HepG2 (cell line): ENCODE measurements around the gene TRIM9. TPM values are rescaled to one million over a fixed set of nuclear protein-coding genes. Genes with fewer than 3 reads are reported as not detected.

Experiments used
- CCDC6 ChIP-seq: sonication (generic); formaldehyde crosslinking; IDR thresholded peaks from 2 replicates; pipeline ENCODE4 v1.8.1; 2022; ENCODE audit warnings: mild to moderate bottlenecking, missing genetic modification reagents, moderate library complexity
- CHD4 ChIP-seq: fragments of 200-600 bp; sonication (generic); IDR thresholded peaks from 2 replicates; pipeline ENCODE4 v1.7.0; 2017; ENCODE audit warnings: mild to moderate bottlenecking, low read length, borderline replicate concordance
- CREM ChIP-seq, 2 experiments: sonication (generic) in 1 of 2; formaldehyde crosslinking in 1 of 2; IDR thresholded peaks; 2 replicates each; pipeline versions ENCODE4 v1.4.0 to v1.6.1; 2016 to 2020; ENCODE audit warnings: antibody characterized with exemption in 1 of 2, mild to moderate bottlenecking in 1 of 2, missing genetic modification reagents in 1 of 2
- CSRNP2 ChIP-seq: sonication (generic); formaldehyde crosslinking; conservative IDR thresholded peaks from 2 replicates; pipeline ENCODE4 v1.8.0; 2022; ENCODE audit warnings: low read depth, missing genetic modification reagents
- FOXK2 ChIP-seq: fragments of 450-650 bp; IDR thresholded peaks from 2 replicates; pipeline ENCODE4 v1.6.1; 2016
- GATAD1 ChIP-seq: IDR thresholded peaks from 2 replicates; pipeline ENCODE4 v1.6.1; 2016; ENCODE audit warnings: missing genetic modification reagents, missing compliant biosample characterization
- GTF2F1 ChIP-seq: fragments of 150-350 bp; IDR thresholded peaks from 2 replicates; pipeline ENCODE4 v1.6.1; 2014; ENCODE audit warnings: low read length
- KLF9 ChIP-seq: IDR thresholded peaks from 2 replicates; pipeline ENCODE4 v1.6.1; 2016; ENCODE audit warnings: low read depth
- RNF219 ChIP-seq: sonication (generic); formaldehyde crosslinking; IDR thresholded peaks from 2 replicates; pipeline ENCODE4 v1.5.0; 2020; ENCODE audit warnings: mild to moderate bottlenecking, missing genetic modification reagents
- SALL1 ChIP-seq: sonication (generic); formaldehyde crosslinking; IDR thresholded peaks from 2 replicates; pipeline ENCODE4 v1.8.0; 2022; ENCODE audit warnings: mild to moderate bottlenecking, missing genetic modification reagents
- SRSF1 ChIP-seq: fragments of 200-400 bp; formaldehyde crosslinking; optimal IDR thresholded peaks from 2 replicates; pipeline ENCODE3; 2017; ENCODE audit warnings: mild to moderate bottlenecking, low read depth, low read length, moderate library complexity
- TEAD2 ChIP-seq: sonication (generic); formaldehyde crosslinking; IDR thresholded peaks from 2 replicates; pipeline ENCODE4 v1.9.0; 2021; ENCODE audit warnings: missing genetic modification reagents
- ZNF251 ChIP-seq: sonication (generic); formaldehyde crosslinking; IDR thresholded peaks from 2 replicates; pipeline ENCODE4 v1.9.0; 2021; ENCODE audit warnings: mild to moderate bottlenecking, missing genetic modification reagents
- ZNF503 ChIP-seq: sonication (generic); formaldehyde crosslinking; IDR thresholded peaks from 2 replicates; pipeline ENCODE4 v1.4.0; 2020; ENCODE audit warnings: missing genetic modification reagents
- ZNF710 ChIP-seq: sonication (generic); formaldehyde crosslinking; IDR thresholded peaks from 2 replicates; pipeline ENCODE4 v1.5.0; 2020; ENCODE audit warnings: mild to moderate bottlenecking, missing genetic modification reagents, borderline replicate concordance
- ZNF782 ChIP-seq: sonication (generic); formaldehyde crosslinking; IDR thresholded peaks from 2 replicates; pipeline ENCODE4 v1.4.0; 2020; ENCODE audit warnings: missing genetic modification reagents, mild to moderate bottlenecking, borderline replicate concordance
- ZNF891 ChIP-seq: sonication (generic); formaldehyde crosslinking; IDR thresholded peaks from 2 replicates; pipeline ENCODE4 v1.5.0; 2020; ENCODE audit warnings: mild to moderate bottlenecking, missing genetic modification reagents
- polyA plus RNA-seq, 8 experiments: library from polyadenylated mRNA; depleted of rRNA in 3 of 8; stranded (reverse) in 7 of 8; unstranded in 1 of 8; fragments of >200 nt; fragmentation: Illumina TruSeq in 4 of 8; extraction: Trizol in 4 of 8; gene quantifications; 2 replicates each; pipeline versions ENCODE4 v1.2.1 to v1.2.3, GENCODE V29; 2011 to 2016; ENCODE audit warnings: low read depth in 4 of 8, missing spikeins in 1 of 8, mixed read lengths in 1 of 8; ENCODE audit not compliant: insufficient read depth in 1 of 8
- total RNA-seq, 5 experiments: library from RNA; depleted of rRNA; stranded (reverse); fragments of >200 nt; fragmentation: Illumina TruSeq; extraction: Trizol; gene quantifications; 2 replicates each; pipeline ENCODE4 v1.2.3, GENCODE V29; 2016; ENCODE audit warnings: low read depth in 1 of 5

The TRIM9 gene
- total and polyA plus RNA-seq, 2 of the 13 experiments (the other 11 are each of a cell fraction or from before 2014, with no cell fraction given): 0.04 to 0.07 TPM

- TF ChIP-seq RNF219 (CRISPR knock-in tag) (no peak), CHD4 (no peak), SALL1 (CRISPR knock-in tag) (peak; percentile 69; the same call in 1 of the 2 replicates), ZNF503 (peak; percentile 8; the same call in 1 of the 2 replicates), TEAD2 (no peak), ZNF251 (CRISPR knock-in tag) (no peak), ZNF782 (no peak), ZNF891 (CRISPR knock-in tag) (peak; percentile 45; the same call in 1 of the 2 replicates), GATAD1 (no peak), GTF2F1 (no peak), SRSF1 (peak; percentile 23), CCDC6 (no peak), CREM (IDR thresholded peaks at IDR 0.05) (no peak), CREM (CRISPR knock-in tag; IDR thresholded peaks at IDR 0.05) (no peak), FOXK2 (no peak), ZNF710 (CRISPR knock-in tag) (no peak), KLF9 (no peak), CSRNP2 (CRISPR knock-in tag) (no peak)
Observed at GRCh38 chr14:50943261-50943942, 151.5 kb downstream of the TRIM9 start (continued).
